DOHH2 (cell line): ENCODE results near the gene PCED1B.
A peak's percentile ranks its signal among the peaks of the same experiment; 100 is the strongest.

Experiments
- H3F3A ChIP-seq: fragments of 200-600 bp; sonication (generic), shearing (Covaris generic); 2 replicates; pipeline ENCODE4 v1.6.0; 2016; ENCODE audit warnings: antibody characterized with exemption, mild to moderate bottlenecking; ENCODE audit not compliant: control insufficient read depth, insufficient read depth
- H3K27ac ChIP-seq: fragments of 200-600 bp; sonication (generic); 2 replicates; pipeline ENCODE4 v1.5.1; 2014; ENCODE audit warnings: low read depth, mild to moderate bottlenecking, low read length, moderate library complexity
- H3K27me3 ChIP-seq: fragments of 200-600 bp; sonication (generic); 2 replicates; pipeline ENCODE4 v1.6.1; 2014; ENCODE audit warnings: mild to moderate bottlenecking, low read length, mixed read lengths; ENCODE audit not compliant: control insufficient read depth
- H3K36me3 ChIP-seq: fragments of 200-600 bp; sonication (generic); 2 replicates; pipeline ENCODE4 v1.6.1; 2014; ENCODE audit warnings: mild to moderate bottlenecking, low read length, moderate library complexity, mixed read lengths; ENCODE audit not compliant: control insufficient read depth
- H3K4me1 ChIP-seq: fragments of 200-600 bp; sonication (generic); 2 replicates; pipeline ENCODE4 v1.6.1; 2014; ENCODE audit warnings: mild to moderate bottlenecking, low read length, mixed read lengths; ENCODE audit not compliant: control insufficient read depth
- H3K4me2 ChIP-seq: fragments of 200-600 bp; sonication (generic); 2 replicates; pipeline ENCODE4 v1.6.0; 2014; ENCODE audit warnings: mild to moderate bottlenecking, low read length, moderate library complexity
- H3K4me3 ChIP-seq: fragments of 200-600 bp; sonication (generic); 2 replicates; pipeline ENCODE4 v1.5.1; 2014; ENCODE audit warnings: mild to moderate bottlenecking, low read length, mixed read lengths
- H3K79me2 ChIP-seq: fragments of 200-600 bp; sonication (generic); 2 replicates; pipeline ENCODE4 v1.6.1; 2014; ENCODE audit warnings: mild to moderate bottlenecking, low read length, mixed read lengths; ENCODE audit not compliant: control insufficient read depth
- H3K9me2 ChIP-seq: fragments of 200-600 bp; sonication (generic); replicated peaks from 2 replicates; pipeline ENCODE4 v1.6.1; 2014; ENCODE audit warnings: mild to moderate bottlenecking, low read length, mixed read lengths; ENCODE audit not compliant: control insufficient read depth
- H3K9me3 ChIP-seq: fragments of 200-600 bp; sonication (generic); 2 replicates; pipeline ENCODE4 v1.6.1; 2014; ENCODE audit warnings: antibody characterized with exemption, low read length, mixed read lengths; ENCODE audit not compliant: control insufficient read depth, insufficient read depth
- H4K20me1 ChIP-seq: fragments of 200-600 bp; sonication (generic); 2 replicates; pipeline ENCODE4 v1.6.0; 2014; ENCODE audit warnings: low read depth, mild to moderate bottlenecking, antibody characterized with exemption, low read length, moderate library complexity; ENCODE audit not compliant: control insufficient read depth, insufficient read depth
- CTCF ChIP-seq: fragments of 200-600 bp; sonication (generic); IDR thresholded peaks from one replicate; pipeline ENCODE4 v1.5.1; 2014; ENCODE audit warnings: antibody characterized with exemption, mild to moderate bottlenecking, low read depth, low read length; ENCODE audit not compliant: poor library complexity, severe bottlenecking
- EZH2phosphoT487 ChIP-seq: fragments of 200-600 bp; sonication (generic); IDR thresholded peaks from 2 replicates; pipeline ENCODE4 v1.6.1; 2017; ENCODE audit warnings: borderline replicate concordance, mild to moderate bottlenecking, antibody characterized with exemption, low read length, moderate library complexity, mixed read lengths

Gene PCED1B

GRCh38 chr12:47225356-47225755, 145.9 kb downstream of the PCED1B start:
- Histone ChIP-seq H4K20me1 (no peaks in the 10 kb centered on the region), H3F3A (no peaks in the 10 kb centered on the region), H3K79me2 (peaks cover 13% of the 10 kb centered on the region), H3K4me1 (peaks cover 61% of the 10 kb centered on the region), H3K4me3 (peak overlapping the region; percentile 39; the same call in 1 of the 2 replicates), H3K27me3 (no peaks in the 10 kb centered on the region), H3K27ac (no peak overlapping the region), H3K9me3 (no peaks in the 10 kb centered on the region), H3K4me2 (peak overlapping the region; percentile 85), H3K9me2 (no peaks in the 10 kb centered on the region), H3K36me3 (peaks cover 8% of the 10 kb centered on the region; the same call in 1 of the 2 replicates)
- no peak for TF ChIP-seq CTCF
- TF ChIP-seq EZH2phosphoT487: no peak

- Histone ChIP-seq H3K79me2 (peaks cover 13% of the 10 kb centered on the region), H4K20me1 (no peaks in the 10 kb centered on the region), H3K27ac (peak overlapping the region; percentile 30; the same call in 1 of the 2 replicates), H3K4me2 (peak overlapping the region; percentile 85), H3K27me3 (no peaks in the 10 kb centered on the region), H3F3A (no peaks in the 10 kb centered on the region), H3K36me3 (peaks cover 8% of the 10 kb centered on the region; the same call in 1 of the 2 replicates), H3K4me1 (peaks cover 61% of the 10 kb centered on the region), H3K4me3 (peak overlapping the region; percentile 39), H3K9me2 (no peaks in the 10 kb centered on the region), H3K9me3 (no peaks in the 10 kb centered on the region)
- TF ChIP-seq CTCF: no peak
- TF ChIP-seq EZH2phosphoT487: no peak
Observed at GRCh38 chr12:47226199-47226598, 146.8 kb downstream of the PCED1B start.

- H3K36me3 ChIP-seq: peaks cover 5% of the 10 kb centered on the region; the same call in 1 of the 2 replicates
- no peaks in the 10 kb centered on the region for H3F3A ChIP-seq
- no peak overlapping the region for H3K4me2 ChIP-seq
- no peak overlapping the region for H3K4me3 ChIP-seq
- peaks cover 9% of the 10 kb centered on the region for H3K79me2 ChIP-seq
- H3K9me3 ChIP-seq: no peaks in the 10 kb centered on the region
- H3K4me1 ChIP-seq: peaks cover 46% of the 10 kb centered on the region
- no peaks in the 10 kb centered on the region for H3K27me3 ChIP-seq
- TF ChIP-seq CTCF (no peak), EZH2phosphoT487 (no peak)
- H4K20me1 ChIP-seq: no peaks in the 10 kb centered on the region
- H3K27ac ChIP-seq: no peak overlapping the region
- H3K9me2 ChIP-seq: no peaks in the 10 kb centered on the region
Observed at GRCh38 chr12:47228802-47229201, 149.4 kb downstream of the PCED1B start.
